Right lobe of liver (tissue), 6 donors: ENCODE data around the gene CASQ2. TPM values are rescaled to one million over a fixed set of nuclear protein-coding genes. Genes with fewer than 3 reads are reported as not detected.

Experiments used
- ATAC-seq, 4 donors: fragments of 200-7000 bp; cut with Tn5 transposase; one replicate each; pipeline ENCODE4 v1.9.1; 2020; ENCODE audit warnings: mild to moderate bottlenecking in 4 of 4, moderate library complexity in 4 of 4
- DNase-seq, 3 donors: peaks; one replicate each; pipeline ENCODE4 v3.0.0-alpha.2; 2020
- H3K27ac ChIP-seq, 3 donors: fragments of 200-600 bp; one replicate each; pipeline ENCODE4 v1.8.0; 2022
- H3K27me3 ChIP-seq, 2 donors: fragments of 200-600 bp; one replicate each; pipeline ENCODE4 v1.8.0; 2022
- H3K36me3 ChIP-seq, 4 donors: fragments of 200-600 bp; sonication (generic) in 1 of 4; one replicate each; pipeline versions ENCODE4 v1.5.1 to v1.8.0; 2017 to 2022; ENCODE audit warnings: control low read depth in 1 of 4
- H3K4me1 ChIP-seq, 4 donors: fragments of 200-600 bp; sonication (generic) in 1 of 4; one replicate each; pipeline versions ENCODE4 v1.5.1 to v1.8.0; 2017 to 2022; ENCODE audit warnings: control low read depth in 1 of 4
- H3K4me3 ChIP-seq, 3 donors: fragments of 200-600 bp; one replicate each; pipeline ENCODE4 v1.8.0; 2022
- H3K9me3 ChIP-seq, 4 donors: fragments of 200-600 bp; sonication (generic) in 1 of 4; one replicate each; pipeline versions ENCODE4 v1.5.1 to v1.8.0; 2017 to 2022; ENCODE audit warnings: control low read depth in 1 of 4
- CTCF ChIP-seq, 4 donors: fragments of 200-600 bp in 3 of 4; fragments of 450-650 bp in 1 of 4; IDR thresholded peaks; one replicate each; pipeline versions ENCODE4 v1.5.1 to v1.8.0; 2016 to 2022; ENCODE audit warnings: antibody characterized with exemption in 4 of 4, mild to moderate bottlenecking in 2 of 4
- POLR2A ChIP-seq: fragments of 450-650 bp; IDR thresholded peaks from one replicate; pipeline ENCODE4 v1.6.1; 2017; ENCODE audit warnings: antibody characterized with exemption, mild to moderate bottlenecking
- WGBS: methylation state at CpG from one replicate; pipeline ENCODE4 v1.1.6; 2018; ENCODE audit warnings: low coverage, low lambda C conversion rate; ENCODE audit not compliant: insufficient coverage; ENCODE audit errors: missing lambda C conversion rate; 5-methylcytosine and 5-hydroxymethylcytosine counted together
- intact Hi-C, 2 donors: fragments of 100-400 bp; cut with DNase I; formaldehyde crosslinking; loops; one replicate each; pipeline versions ENCODE4 v1.11.2 to v1.14.1; 2022
- total RNA-seq, 6 experiments: library from RNA; depleted of rRNA in 2 of 6; stranded (reverse); fragments of >200 nt in 2 of 6; fragmentation: NEBNext Ultra II Directional in 3 of 6; extraction: Animal tissue kit (Norgen Biotek cat#: 25700) in 3 of 6; gene quantifications; one replicate each; pipeline versions ENCODE4 v1.1.0 to v1.2.4, GENCODE V29; 2016 to 2023
- donor health status: DM: no; HTN: yes; CAD: no.
- donor health status: DM: no; HTN: no; CAD: no.
- donor health status: DM: no; HTN: no; CAD: no.
- donor health status: DM: no; HTN: yes; CAD: no.
- donor health status: DM: no; HTN: yes; CAD: no.

CASQ2 gene
- total RNA-seq, 6 experiments from 2014 or later: 0.09 to 0.44 (median 0.21) TPM; not detected in 2

GRCh38 chr1:115680730-115681111, 87.8 kb downstream of the CASQ2 start:
- Histone ChIP-seq H3K4me3 (no peak overlapping the region), H3K4me1 (no peaks in the 10 kb centered on the region), H3K27ac (no peak overlapping the region), H3K9me3 (no peaks in the 10 kb centered on the region), H3K27me3 (no peaks in the 10 kb centered on the region), H3K36me3 (peaks cover 0 to 9% (median 3%) of the 10 kb centered on the region in 4 donors)
- no peak for DNase-seq
- WGBS: 94% methylated on average over 5 of the region's 5 CpGs
- intact Hi-C loops: no loop called here
- ATAC-seq: no peak
- TF ChIP-seq POLR2A (no peak), CTCF (IDR thresholded peaks at IDR 0.05) (no peak)

DNA sequence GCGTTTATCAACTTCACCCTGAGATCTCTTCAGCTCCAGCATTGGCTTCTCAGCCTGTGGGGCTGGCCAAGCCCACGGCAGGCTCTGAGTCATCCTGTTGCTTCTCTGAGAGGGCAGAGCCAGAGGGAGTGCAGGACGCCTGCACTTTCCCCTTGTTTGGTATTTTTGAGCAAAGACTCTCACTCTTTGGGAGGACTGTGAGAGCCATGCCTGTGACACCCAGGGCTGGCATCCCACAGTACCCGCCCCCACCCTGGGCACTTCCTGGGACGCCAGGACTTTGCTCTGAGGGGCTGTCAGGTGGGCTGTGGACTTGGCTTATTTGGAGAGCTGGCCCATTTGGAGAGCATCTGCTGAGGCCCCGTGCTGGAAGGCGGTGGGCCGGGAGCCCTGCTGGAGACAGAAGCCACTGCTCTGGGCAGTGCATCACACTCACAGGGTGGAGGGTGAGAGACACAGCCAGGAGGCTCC, 89.3 kb downstream of the CASQ2 start:
- TF ChIP-seq POLR2A: no peak
- TF ChIP-seq CTCF (IDR thresholded peaks at IDR 0.05): no peak
- Histone ChIP-seq H3K9me3 (no peaks in the 10 kb centered on the region), H3K36me3 (peaks cover 0 to 5% (median 0%) of the 10 kb centered on the region in 4 donors), H3K27me3 (no peaks in the 10 kb centered on the region), H3K27ac (no peak overlapping the region), H3K4me1 (no peaks in the 10 kb centered on the region), H3K4me3 (no peak overlapping the region)
- ATAC-seq: no peak
- 80% methylated on average over 1 of the region's 8 CpGs for WGBS
- DNase-seq: no peak
- intact Hi-C loops: no loop called here

- Histone ChIP-seq H3K9me3 (no peaks in the 10 kb centered on the region), H3K27me3 (no peaks in the 10 kb centered on the region), H3K4me3 (no peak overlapping the region), H3K4me1 (no peaks in the 10 kb centered on the region), H3K36me3 (peaks cover 0 to 5% (median 0%) of the 10 kb centered on the region in 4 donors), H3K27ac (no peak overlapping the region)
- WGBS: 80% methylated on average over 5 of the region's 5 CpGs
- intact Hi-C loops: no loop called here
- DNase-seq (no peak), ATAC-seq (no peak)
- TF ChIP-seq CTCF (IDR thresholded peaks at IDR 0.05): no peak
- no peak for TF ChIP-seq POLR2A
Observed at GRCh38 chr1:115678141-115678540, 90.4 kb downstream of the CASQ2 start.

DNA sequence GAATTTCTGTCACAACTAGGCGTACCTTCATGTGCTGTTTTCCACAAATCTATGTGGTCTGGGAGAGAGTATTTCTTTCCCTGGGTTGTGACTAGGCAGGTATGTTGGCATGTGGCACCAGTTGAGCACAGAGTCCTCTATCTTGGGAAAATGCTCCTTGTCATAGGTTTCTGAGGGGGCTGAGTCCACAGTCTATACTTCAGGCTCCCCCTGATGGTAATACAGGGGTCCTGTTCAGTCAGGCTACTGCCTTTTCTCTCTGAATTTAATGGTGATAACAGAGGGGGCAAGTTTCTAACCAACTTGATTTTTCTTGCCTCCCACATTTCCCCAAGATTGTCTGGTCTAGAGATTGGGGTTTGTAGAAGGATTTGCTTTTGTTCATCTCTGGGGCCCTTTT, 90.9 kb downstream of the CASQ2 start:
- Histone ChIP-seq H3K4me1 (no peaks in the 10 kb centered on the region), H3K9me3 (no peaks in the 10 kb centered on the region), H3K4me3 (no peak overlapping the region), H3K27me3 (no peaks in the 10 kb centered on the region), H3K27ac (no peak overlapping the region), H3K36me3 (peaks cover 0 to 2% (median 0%) of the 10 kb centered on the region in 4 donors)
- DNase-seq (no peak), ATAC-seq (no peak)
- 100% methylated on average over 1 of the region's 1 CpG for WGBS
- TF ChIP-seq POLR2A (no peak), CTCF (IDR thresholded peaks at IDR 0.05) (no peak)
- intact Hi-C loops: no loop called here

GRCh38 chr1:115677182-115677555, 91.3 kb downstream of the CASQ2 start:
- Histone ChIP-seq H3K36me3 (no peaks in the 10 kb centered on the region), H3K27me3 (no peaks in the 10 kb centered on the region), H3K9me3 (no peaks in the 10 kb centered on the region), H3K27ac (no peak overlapping the region), H3K4me3 (no peak overlapping the region), H3K4me1 (no peaks in the 10 kb centered on the region)
- TF ChIP-seq POLR2A (no peak), CTCF (IDR thresholded peaks at IDR 0.05) (no peak)
- intact Hi-C loops: no loop called here
- WGBS: 72% methylated on average over 3 of the region's 3 CpGs
- ATAC-seq (no peak), DNase-seq (no peak)
